ENCODE data around the gene TBRG4.

The TBRG4 gene

GRCh38 chr7:45126201-45126600 is 14.7 kb upstream of the TBRG4 start:
- Histone ChIP-seq H2BK15ac (replicated peaks; ENCODE audit: low read depth) (no peak overlapping the region), H3K4me2 (ENCODE audit: low read length) (no peak overlapping the region), H3K27me3 (ENCODE audit: insufficient read depth, low read length, poor library complexity) (no peaks in the 10 kb centered on the region), H4K5ac (ENCODE audit: low read length) (no peak overlapping the region), H2BK120ac (ENCODE audit: low read depth, low read length) (no peak overlapping the region), H4K8ac (ENCODE audit: low read depth, low read length) (no peak overlapping the region), H2AK5ac (ENCODE audit: low read length) (no peak overlapping the region), H2BK5ac (ENCODE audit: low read length) (no peak overlapping the region), H3K27ac (ENCODE audit: low read depth, low read length) (no peak overlapping the region), H3K79me1 (ENCODE audit: low read length) (no peaks in the 10 kb centered on the region), H3K4ac (ENCODE audit: low read depth, low read length) (no peak overlapping the region), H3K18ac (ENCODE audit: low read length) (no peak overlapping the region), H3K4me1 (ENCODE audit: control insufficient read depth, low read depth, low read length) (no peaks in the 10 kb centered on the region), H3K9ac (ENCODE audit: low read length) (no peak overlapping the region), H3K36me3 (ENCODE audit: control insufficient read depth, insufficient read depth, low read length) (no peaks in the 10 kb centered on the region), H3K79me2 (ENCODE audit: control insufficient read depth, insufficient read depth, low read length) (no peaks in the 10 kb centered on the region), H3K4me3 (ENCODE audit: low read length) (no peak overlapping the region), H3K23ac (ENCODE audit: low read length) (no peak overlapping the region), H3K56ac (ENCODE audit: low read length) (no peak overlapping the region)
- DNase-seq, result no peak
- WGBS (ENCODE audit: extremely low coverage, insufficient coverage, low lambda C conversion rate), result no CpG with 5 or more reads among the region's 6 CpGs

- no peak overlapping the region for H2BK15ac ChIP-seq (replicated peaks; ENCODE audit: low read depth)
- no peak overlapping the region for H3K23ac ChIP-seq (ENCODE audit: low read length)
- H3K79me1 ChIP-seq (ENCODE audit: low read length), result no peaks in the 10 kb centered on the region
- H3K27me3 ChIP-seq (ENCODE audit: insufficient read depth, low read length, poor library complexity), result no peaks in the 10 kb centered on the region
- H3K79me2 ChIP-seq (ENCODE audit: control insufficient read depth, insufficient read depth, low read length), result no peaks in the 10 kb centered on the region
- no peak overlapping the region for H3K4ac ChIP-seq (ENCODE audit: low read depth, low read length)
- no peak overlapping the region for H3K4me3 ChIP-seq (ENCODE audit: low read length)
- H2BK120ac ChIP-seq (ENCODE audit: low read depth, low read length), result no peak overlapping the region
- no peak overlapping the region for H2BK5ac ChIP-seq (ENCODE audit: low read length)
- no peak for DNase-seq
- H3K56ac ChIP-seq (ENCODE audit: low read length), result no peak overlapping the region
- no peaks in the 10 kb centered on the region for H3K4me1 ChIP-seq (ENCODE audit: control insufficient read depth, low read depth, low read length)
- H4K5ac ChIP-seq (ENCODE audit: low read length), result no peak overlapping the region
- no peak overlapping the region for H4K8ac ChIP-seq (ENCODE audit: low read depth, low read length)
- H3K4me2 ChIP-seq (ENCODE audit: low read length), result no peak overlapping the region
- H3K27ac ChIP-seq (ENCODE audit: low read depth, low read length), result no peak overlapping the region
- WGBS (ENCODE audit: extremely low coverage, insufficient coverage, low lambda C conversion rate), result no CpG with 5 or more reads among the region's 11 CpGs
- no peak overlapping the region for H2AK5ac ChIP-seq (ENCODE audit: low read length)
- no peaks in the 10 kb centered on the region for H3K36me3 ChIP-seq (ENCODE audit: control insufficient read depth, insufficient read depth, low read length)
- H3K9ac ChIP-seq (ENCODE audit: low read length), result no peak overlapping the region
- no peak overlapping the region for H3K18ac ChIP-seq (ENCODE audit: low read length)
Observed at GRCh38 chr7:45125193-45125904, 13.9 kb upstream of the TBRG4 start.

- no peak overlapping the region for H3K4ac ChIP-seq (ENCODE audit: low read depth, low read length)
- H3K27ac ChIP-seq (ENCODE audit: low read depth, low read length), result no peak overlapping the region
- no peaks in the 10 kb centered on the region for H3K36me3 ChIP-seq (ENCODE audit: control insufficient read depth, insufficient read depth, low read length)
- no peak overlapping the region for H4K5ac ChIP-seq (ENCODE audit: low read length)
- no peak overlapping the region for H2BK15ac ChIP-seq (replicated peaks; ENCODE audit: low read depth)
- no peak overlapping the region for H3K4me2 ChIP-seq (ENCODE audit: low read length)
- H2BK120ac ChIP-seq (ENCODE audit: low read depth, low read length), result no peak overlapping the region
- DNase-seq, result peak; percentile 27
- H3K23ac ChIP-seq (ENCODE audit: low read length), result no peak overlapping the region
- H3K4me3 ChIP-seq (ENCODE audit: low read length), result no peak overlapping the region
- no CpG with 5 or more reads among the region's 12 CpGs for WGBS (ENCODE audit: extremely low coverage, insufficient coverage, low lambda C conversion rate)
- no peaks in the 10 kb centered on the region for H3K27me3 ChIP-seq (ENCODE audit: insufficient read depth, low read length, poor library complexity)
- peak overlapping the region; percentile 10 for H3K56ac ChIP-seq (ENCODE audit: low read length)
- no peaks in the 10 kb centered on the region for H3K79me2 ChIP-seq (ENCODE audit: control insufficient read depth, insufficient read depth, low read length)
- H3K18ac ChIP-seq (ENCODE audit: low read length), result no peak overlapping the region
- H4K8ac ChIP-seq (ENCODE audit: low read depth, low read length), result no peak overlapping the region
- H2BK5ac ChIP-seq (ENCODE audit: low read length), result no peak overlapping the region
- H3K4me1 ChIP-seq (ENCODE audit: control insufficient read depth, low read depth, low read length), result no peaks in the 10 kb centered on the region
- H2AK5ac ChIP-seq (ENCODE audit: low read length), result no peak overlapping the region
- H3K79me1 ChIP-seq (ENCODE audit: low read length), result no peaks in the 10 kb centered on the region
- H3K9ac ChIP-seq (ENCODE audit: low read length), result no peak overlapping the region
Observed at GRCh38 chr7:45123913-45124710, 12.6 kb upstream of the TBRG4 start.

- Histone ChIP-seq H3K79me1 (ENCODE audit: low read length) (no peaks in the 10 kb centered on the region), H3K56ac (ENCODE audit: low read length) (peak overlapping the region; percentile 15), H4K8ac (ENCODE audit: low read depth, low read length) (no peak overlapping the region), H2BK5ac (ENCODE audit: low read length) (no peak overlapping the region), H3K4me1 (ENCODE audit: control insufficient read depth, low read depth, low read length) (no peaks in the 10 kb centered on the region), H3K27me3 (ENCODE audit: insufficient read depth, low read length, poor library complexity) (no peaks in the 10 kb centered on the region), H3K4ac (ENCODE audit: low read depth, low read length) (no peak overlapping the region), H2BK120ac (ENCODE audit: low read depth, low read length) (no peak overlapping the region), H4K5ac (ENCODE audit: low read length) (no peak overlapping the region), H3K4me2 (ENCODE audit: low read length) (no peak overlapping the region), H3K79me2 (ENCODE audit: control insufficient read depth, insufficient read depth, low read length) (no peaks in the 10 kb centered on the region), H3K4me3 (ENCODE audit: low read length) (no peak overlapping the region), H3K9ac (ENCODE audit: low read length) (no peak overlapping the region), H3K23ac (ENCODE audit: low read length) (no peak overlapping the region), H3K27ac (ENCODE audit: low read depth, low read length) (no peak overlapping the region), H3K18ac (ENCODE audit: low read length) (no peak overlapping the region), H2BK15ac (replicated peaks; ENCODE audit: low read depth) (no peak overlapping the region), H2AK5ac (ENCODE audit: low read length) (no peak overlapping the region), H3K36me3 (ENCODE audit: control insufficient read depth, insufficient read depth, low read length) (no peaks in the 10 kb centered on the region)
- WGBS (ENCODE audit: extremely low coverage, insufficient coverage, low lambda C conversion rate), result no CpG with 5 or more reads among the region's 16 CpGs
- no peak for DNase-seq
Observed at GRCh38 chr7:45122975-45123860, 11.7 kb upstream of the TBRG4 start.

GRCh38 chr7:45119550-45119949 is 8.1 kb upstream of the TBRG4 start:
- DNase-seq, result no peak
- H2BK5ac ChIP-seq (ENCODE audit: low read length), result no peak overlapping the region
- no peaks in the 10 kb centered on the region for H3K79me2 ChIP-seq (ENCODE audit: control insufficient read depth, insufficient read depth, low read length)
- no peak overlapping the region for H3K27ac ChIP-seq (ENCODE audit: low read depth, low read length)
- no peak overlapping the region for H3K4ac ChIP-seq (ENCODE audit: low read depth, low read length)
- H3K23ac ChIP-seq (ENCODE audit: low read length), result no peak overlapping the region
- no peak overlapping the region for H3K56ac ChIP-seq (ENCODE audit: low read length)
- no peaks in the 10 kb centered on the region for H3K36me3 ChIP-seq (ENCODE audit: control insufficient read depth, insufficient read depth, low read length)
- H3K9ac ChIP-seq (ENCODE audit: low read length), result no peak overlapping the region
- no peak overlapping the region for H3K18ac ChIP-seq (ENCODE audit: low read length)
- no peaks in the 10 kb centered on the region for H3K79me1 ChIP-seq (ENCODE audit: low read length)
- no peak overlapping the region for H4K5ac ChIP-seq (ENCODE audit: low read length)
- H3K4me2 ChIP-seq (ENCODE audit: low read length), result no peak overlapping the region
- no peak overlapping the region for H3K4me3 ChIP-seq (ENCODE audit: low read length)
- no peak overlapping the region for H2AK5ac ChIP-seq (ENCODE audit: low read length)
- no peaks in the 10 kb centered on the region for H3K27me3 ChIP-seq (ENCODE audit: insufficient read depth, low read length, poor library complexity)
- no CpG with 5 or more reads among the region's 3 CpGs for WGBS (ENCODE audit: extremely low coverage, insufficient coverage, low lambda C conversion rate)
- H2BK15ac ChIP-seq (replicated peaks; ENCODE audit: low read depth), result no peak overlapping the region
- no peak overlapping the region for H4K8ac ChIP-seq (ENCODE audit: low read depth, low read length)
- H3K4me1 ChIP-seq (ENCODE audit: control insufficient read depth, low read depth, low read length), result no peaks in the 10 kb centered on the region
- no peak overlapping the region for H2BK120ac ChIP-seq (ENCODE audit: low read depth, low read length)
